IgD-negative memory B cell (primary cell): ENCODE measurements around the gene KIRREL3. TPM values are rescaled to one million over a fixed set of nuclear protein-coding genes. Genes with fewer than 3 reads are reported as not detected.
A peak's percentile ranks its signal among the peaks of the same experiment; 100 is the strongest.

ENCODE experiments used
- H3K27ac Mint-ChIP-seq, 3 donors: one replicate each; pipeline ENCODE4 v1.8.0; 2020 to 2022; ENCODE audit warnings: mild to moderate bottlenecking in 3 of 3, mixed read lengths in 3 of 3, moderate library complexity in 1 of 3
- H3K27me3 Mint-ChIP-seq: one replicate; pipeline ENCODE4 v1.8.0; 2021; ENCODE audit warnings: mixed read lengths
- H3K36me3 Mint-ChIP-seq: one replicate; pipeline ENCODE4 v1.8.0; 2020; ENCODE audit warnings: mild to moderate bottlenecking, mixed read lengths
- H3K4me1 Mint-ChIP-seq, 3 donors: one replicate each; pipeline ENCODE4 v1.8.0; 2020 to 2022; ENCODE audit warnings: mixed read lengths in 3 of 3, mild to moderate bottlenecking in 1 of 3
- H3K4me3 Mint-ChIP-seq, 4 donors: one replicate each; pipeline ENCODE4 v1.8.0; 2020 to 2022; ENCODE audit warnings: mild to moderate bottlenecking in 4 of 4, mixed read lengths in 4 of 4, moderate library complexity in 3 of 4
- H3K9me3 Mint-ChIP-seq, 3 donors: one replicate each; pipeline ENCODE4 v1.8.0; 2020 to 2021; ENCODE audit warnings: mixed read lengths in 3 of 3, mild to moderate bottlenecking in 1 of 3
- polyA plus RNA-seq: library from polyadenylated mRNA; unstranded; fragments of 300-500 nt; fragmentation: Illumina TruSeq; gene quantifications from one replicate; pipeline ENCODE4 v1.2.3, GENCODE V29; 2021

Gene KIRREL3
- polyA plus RNA-seq, 1 donor from 2014 or later, result not detected

GRCh38 chr11:126528075-126528474 is 472.5 kb downstream of the KIRREL3 start:
- Mint-ChIP-seq H3K9me3 (peaks cover 0 to 1% (median 0%) of the 10 kb centered on the region in 3 donors), H3K27ac (no peak overlapping the region), H3K36me3 (no peaks in the 10 kb centered on the region), H3K27me3 (peaks cover 2% of the 10 kb centered on the region), H3K4me1 (no peaks in the 10 kb centered on the region), H3K4me3 (no peak overlapping the region)

GRCh38 chr11:126527651-126528050 is 472.9 kb downstream of the KIRREL3 start:
- Mint-ChIP-seq H3K4me3 (peak overlapping the region in 1 of 4 donors; percentile 43), H3K27me3 (peaks cover 2% of the 10 kb centered on the region), H3K36me3 (no peaks in the 10 kb centered on the region), H3K9me3 (peaks cover 0 to 1% (median 0%) of the 10 kb centered on the region in 3 donors), H3K27ac (no peak overlapping the region), H3K4me1 (no peaks in the 10 kb centered on the region)

GRCh38 chr11:126526471-126526870 is 474.1 kb downstream of the KIRREL3 start:
- H3K4me3 Mint-ChIP-seq, result no peak overlapping the region
- H3K36me3 Mint-ChIP-seq, result no peaks in the 10 kb centered on the region
- H3K4me1 Mint-ChIP-seq, result no peaks in the 10 kb centered on the region

GRCh38 chr11:126525702-126526101 is 474.9 kb downstream of the KIRREL3 start:
- Mint-ChIP-seq H3K27ac (no peak overlapping the region), H3K27me3 (peaks cover 2% of the 10 kb centered on the region), H3K4me1 (no peaks in the 10 kb centered on the region), H3K36me3 (no peaks in the 10 kb centered on the region), H3K9me3 (no peaks in the 10 kb centered on the region), H3K4me3 (no peak overlapping the region)

More at GRCh38 chr11:126526471-126526870, 474.1 kb downstream of the KIRREL3 start:
- H3K9me3 Mint-ChIP-seq, result no peaks in the 10 kb centered on the region
- H3K27ac Mint-ChIP-seq, result no peak overlapping the region
- peaks cover 2% of the 10 kb centered on the region for H3K27me3 Mint-ChIP-seq

GRCh38 chr11:126525216-126525615 is 475.4 kb downstream of the KIRREL3 start:
- no peaks in the 10 kb centered on the region for H3K9me3 Mint-ChIP-seq
- H3K4me3 Mint-ChIP-seq, result no peak overlapping the region
- no peaks in the 10 kb centered on the region for H3K4me1 Mint-ChIP-seq
- no peaks in the 10 kb centered on the region for H3K36me3 Mint-ChIP-seq
- peaks cover 2% of the 10 kb centered on the region for H3K27me3 Mint-ChIP-seq
- no peak overlapping the region for H3K27ac Mint-ChIP-seq

- H3K4me3 Mint-ChIP-seq, result no peak overlapping the region
- H3K9me3 Mint-ChIP-seq, result no peaks in the 10 kb centered on the region
- H3K27me3 Mint-ChIP-seq, result peaks cover 2% of the 10 kb centered on the region
- H3K36me3 Mint-ChIP-seq, result no peaks in the 10 kb centered on the region
- no peaks in the 10 kb centered on the region for H3K4me1 Mint-ChIP-seq
- no peak overlapping the region for H3K27ac Mint-ChIP-seq
These were observed 476.9 kb downstream of the KIRREL3 start for GRCh38 chr11:126523441-126524205.

- Mint-ChIP-seq H3K36me3 (no peaks in the 10 kb centered on the region), H3K27ac (no peak overlapping the region), H3K9me3 (no peaks in the 10 kb centered on the region), H3K4me1 (no peaks in the 10 kb centered on the region), H3K4me3 (no peak overlapping the region), H3K27me3 (peaks cover 2% of the 10 kb centered on the region)
These were observed 478.0 kb downstream of the KIRREL3 start for GRCh38 chr11:126522606-126523005.

- H3K36me3 Mint-ChIP-seq, result no peaks in the 10 kb centered on the region
- no peak overlapping the region for H3K4me3 Mint-ChIP-seq
- peaks cover 2% of the 10 kb centered on the region for H3K27me3 Mint-ChIP-seq
- no peaks in the 10 kb centered on the region for H3K9me3 Mint-ChIP-seq
- no peak overlapping the region for H3K27ac Mint-ChIP-seq
- H3K4me1 Mint-ChIP-seq, result no peaks in the 10 kb centered on the region
These were observed 478.4 kb downstream of the KIRREL3 start for GRCh38 chr11:126522152-126522551.

- no peaks in the 10 kb centered on the region for H3K9me3 Mint-ChIP-seq
- H3K4me3 Mint-ChIP-seq, result no peak overlapping the region
- no peaks in the 10 kb centered on the region for H3K4me1 Mint-ChIP-seq
- no peak overlapping the region for H3K27ac Mint-ChIP-seq
- H3K27me3 Mint-ChIP-seq, result peaks cover 2% of the 10 kb centered on the region
- H3K36me3 Mint-ChIP-seq, result no peaks in the 10 kb centered on the region
These were observed 479.4 kb downstream of the KIRREL3 start for GRCh38 chr11:126521196-126521595.

- Mint-ChIP-seq H3K27me3 (no peaks in the 10 kb centered on the region), H3K27ac (no peak overlapping the region), H3K36me3 (no peaks in the 10 kb centered on the region), H3K4me1 (no peaks in the 10 kb centered on the region), H3K4me3 (no peak overlapping the region), H3K9me3 (no peaks in the 10 kb centered on the region)
These were observed 480.5 kb downstream of the KIRREL3 start for GRCh38 chr11:126519764-126520734.

- Mint-ChIP-seq H3K27ac (no peak overlapping the region), H3K36me3 (no peaks in the 10 kb centered on the region), H3K9me3 (no peaks in the 10 kb centered on the region), H3K4me1 (no peaks in the 10 kb centered on the region), H3K27me3 (peaks cover 2% of the 10 kb centered on the region), H3K4me3 (no peak overlapping the region)
These were observed 481.4 kb downstream of the KIRREL3 start for GRCh38 chr11:126518972-126519690.

GRCh38 chr11:126518071-126518971 is 482.2 kb downstream of the KIRREL3 start:
- Mint-ChIP-seq H3K9me3 (no peaks in the 10 kb centered on the region), H3K4me3 (no peak overlapping the region), H3K27ac (no peak overlapping the region), H3K4me1 (no peaks in the 10 kb centered on the region), H3K36me3 (no peaks in the 10 kb centered on the region), H3K27me3 (peaks cover 2% of the 10 kb centered on the region)

- no peak overlapping the region for H3K27ac Mint-ChIP-seq
- no peaks in the 10 kb centered on the region for H3K4me1 Mint-ChIP-seq
- H3K27me3 Mint-ChIP-seq, result peaks cover 7% of the 10 kb centered on the region
- H3K36me3 Mint-ChIP-seq, result no peaks in the 10 kb centered on the region
- H3K9me3 Mint-ChIP-seq, result peaks cover 0 to 1% (median 0%) of the 10 kb centered on the region in 3 donors
- H3K4me3 Mint-ChIP-seq, result no peak overlapping the region
These were observed 485.1 kb downstream of the KIRREL3 start for GRCh38 chr11:126515501-126515900.

GRCh38 chr11:126514061-126514693 is 486.4 kb downstream of the KIRREL3 start:
- Mint-ChIP-seq H3K4me1 (no peaks in the 10 kb centered on the region), H3K4me3 (no peak overlapping the region), H3K27me3 (peaks cover 10% of the 10 kb centered on the region), H3K9me3 (peaks cover 0 to 1% (median 0%) of the 10 kb centered on the region in 3 donors), H3K36me3 (no peaks in the 10 kb centered on the region), H3K27ac (peak overlapping the region in 1 of 3 donors; percentile 73)
